Lower leg skin (tissue), 3 donors: Measurements from ENCODE around the gene COL24A1.

Experiments
- POLR2A ChIP-seq, 2 donors: fragments of 450-650 bp; IDR thresholded peaks; one replicate each; pipeline ENCODE4 v1.6.1; 2016 to 2017; ENCODE audit warnings: antibody characterized with exemption in 2 of 2, mild to moderate bottlenecking in 1 of 2, moderate library complexity in 1 of 2
- TF ChIP-seq, protein P1 (sequence below), 3 donors: fragments of 450-650 bp; IDR thresholded peaks; one replicate each; pipeline ENCODE4 v1.5.1; 2016; ENCODE audit warnings: antibody characterized with exemption in 3 of 3, mild to moderate bottlenecking in 3 of 3, moderate library complexity in 2 of 3

DNA sequence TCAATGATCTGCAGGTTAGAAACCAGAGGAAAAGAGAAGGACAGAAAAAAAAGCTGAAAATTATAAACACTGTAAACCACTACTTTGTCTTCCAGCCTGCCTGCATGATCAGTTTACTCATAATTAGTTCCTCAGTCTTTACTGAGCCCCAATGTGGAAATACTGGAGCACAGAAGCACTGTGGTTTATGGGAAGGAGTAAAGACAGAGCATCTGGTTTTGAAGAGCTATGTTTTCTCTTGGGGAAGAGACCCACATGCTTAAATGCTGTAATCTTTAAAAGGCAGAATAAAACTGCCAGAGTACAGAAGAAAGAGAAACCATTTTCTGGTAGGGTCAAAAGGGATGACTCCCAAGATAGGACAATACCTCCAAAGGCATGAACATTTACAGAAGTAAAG lies 289.4 kb downstream of the COL24A1 start:
- TF ChIP-seq, protein P1, sequence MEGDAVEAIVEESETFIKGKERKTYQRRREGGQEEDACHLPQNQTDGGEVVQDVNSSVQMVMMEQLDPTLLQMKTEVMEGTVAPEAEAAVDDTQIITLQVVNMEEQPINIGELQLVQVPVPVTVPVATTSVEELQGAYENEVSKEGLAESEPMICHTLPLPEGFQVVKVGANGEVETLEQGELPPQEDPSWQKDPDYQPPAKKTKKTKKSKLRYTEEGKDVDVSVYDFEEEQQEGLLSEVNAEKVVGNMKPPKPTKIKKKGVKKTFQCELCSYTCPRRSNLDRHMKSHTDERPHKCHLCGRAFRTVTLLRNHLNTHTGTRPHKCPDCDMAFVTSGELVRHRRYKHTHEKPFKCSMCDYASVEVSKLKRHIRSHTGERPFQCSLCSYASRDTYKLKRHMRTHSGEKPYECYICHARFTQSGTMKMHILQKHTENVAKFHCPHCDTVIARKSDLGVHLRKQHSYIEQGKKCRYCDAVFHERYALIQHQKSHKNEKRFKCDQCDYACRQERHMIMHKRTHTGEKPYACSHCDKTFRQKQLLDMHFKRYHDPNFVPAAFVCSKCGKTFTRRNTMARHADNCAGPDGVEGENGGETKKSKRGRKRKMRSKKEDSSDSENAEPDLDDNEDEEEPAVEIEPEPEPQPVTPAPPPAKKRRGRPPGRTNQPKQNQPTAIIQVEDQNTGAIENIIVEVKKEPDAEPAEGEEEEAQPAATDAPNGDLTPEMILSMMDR (IDR thresholded peaks at IDR 0.05): no peak
- TF ChIP-seq POLR2A (IDR thresholded peaks at IDR 0.05): no peak
